Panc1 (cell line): ENCODE data around the gene CYP2S1. TPM values are rescaled to one million over a fixed set of nuclear protein-coding genes. Genes with fewer than 3 reads are reported as not detected.
A peak's percentile ranks its signal among the peaks of the same experiment; 100 is the strongest.

ENCODE experiments used
- ATAC-seq: fragments of 200-7000 bp; cut with Tn5 transposase; 2 replicates; pipeline ENCODE4 v1.9.1; 2020; ENCODE audit warnings: mild to moderate bottlenecking, moderate library complexity
- BruUV-seq: library from RNA; stranded (reverse); fragments of 400-500 nt; replicated peaks from 2 replicates; lab custom pipeline; 2021; lab: Mats Ljungman, UMichigan
- CTCF ChIA-PET: fragments of 300-600 bp; sonication (Branson Sonifier 250); formaldehyde crosslinking; loops from one replicate; lab custom pipeline; 2022; ENCODE audit warnings: antibody characterized with exemption; lab: Charles Lee
- POLR2A ChIA-PET: fragments of 300-600 bp; sonication (Branson Sonifier 250); formaldehyde crosslinking; loops from one replicate; lab custom pipeline; 2022; ENCODE audit warnings: antibody characterized with exemption; lab: Charles Lee
- DNase-seq: peaks from one replicate; pipeline ENCODE4 v3.0.0-alpha.2; 2010; ENCODE audit warnings: low read depth, low spot score
- H3K27ac ChIP-seq: 2 replicates; pipeline ENCODE4 v1.5.1; 2011; ENCODE audit warnings: mild to moderate bottlenecking, low read length, inconsistent platforms
- H3K27me3 ChIP-seq: fragments of 200-500 bp; sonication (Bioruptor generic); 2 replicates; pipeline ENCODE4 v1.6.0; 2014; ENCODE audit warnings: low read length, inconsistent platforms; ENCODE audit not compliant: control insufficient read depth, insufficient read depth
- H3K36me3 ChIP-seq: fragments of 200-500 bp; sonication (Bioruptor generic); 2 replicates; pipeline ENCODE4 v1.5.1; 2014; ENCODE audit warnings: inconsistent platforms, mild to moderate bottlenecking, low read length, moderate library complexity; ENCODE audit not compliant: control insufficient read depth, insufficient read depth
- H3K4me1 ChIP-seq: 2 replicates; pipeline ENCODE4 v1.5.1; 2011; ENCODE audit warnings: inconsistent platforms, mild to moderate bottlenecking, low read length, moderate library complexity; ENCODE audit not compliant: control insufficient read depth, insufficient read depth
- H3K4me3 ChIP-seq, 2 experiments: 2 replicates each; pipeline ENCODE4 v1.5.1; 2011 to 2012; ENCODE audit warnings: low read depth in 2 of 2, low read length in 2 of 2, mild to moderate bottlenecking in 2 of 2, inconsistent platforms in 1 of 2, moderate library complexity in 1 of 2
- H3K9me3 ChIP-seq: fragments of 200-500 bp; sonication (Bioruptor generic); 2 replicates; pipeline ENCODE4 v1.5.1; 2014; ENCODE audit warnings: low read depth, mild to moderate bottlenecking, inconsistent platforms, low read length, moderate library complexity; ENCODE audit not compliant: control insufficient read depth, insufficient read depth
- POLR2AphosphoS5 ChIP-seq: IDR thresholded peaks from 2 replicates; pipeline ENCODE4 v1.6.1; 2012; ENCODE audit warnings: mild to moderate bottlenecking, low read depth, low read length, moderate library complexity
- SIN3A ChIP-seq: IDR thresholded peaks from 2 replicates; pipeline ENCODE4 v1.6.1; 2012; ENCODE audit warnings: low read depth, mild to moderate bottlenecking, low read length, moderate library complexity, borderline replicate concordance; ENCODE audit not compliant: insufficient read depth
- TCF7L2 ChIP-seq: IDR thresholded peaks from 2 replicates; pipeline ENCODE4 v1.6.1; 2011; ENCODE audit warnings: mild to moderate bottlenecking, low read depth, low read length, inconsistent platforms
- in situ Hi-C: cut with HindIII; loops from 2 replicates; pipeline ENCODE4 v1.10.0; 2016; ENCODE audit warnings: low sequenced_read_pairs, low pct_unique_long_range_greater_than_20kb
- intact Hi-C: fragments of 100-400 bp; cut with micrococcal nuclease; formaldehyde crosslinking; loops from one replicate; pipeline ENCODE4 v1.10.0; 2022; ENCODE audit not compliant: unreplicated experiment
- total RNA-seq: library from RNA; stranded (reverse); gene quantifications from one replicate; pipeline ENCODE4 v1.2.1, GENCODE V29; 2021; ENCODE audit not compliant: unreplicated experiment
- TF ChIP-seq, protein P1 (sequence below): fragments of 450-650 bp; IDR thresholded peaks from 2 replicates; pipeline ENCODE4 v1.5.1; 2017; ENCODE audit warnings: mild to moderate bottlenecking
- TF ChIP-seq, protein P2 (sequence below), 2 experiments: IDR thresholded peaks; 2 replicates each; pipeline ENCODE4 v1.6.1; 2011 to 2012; ENCODE audit warnings: low read depth in 2 of 2, control low read depth in 1 of 2, low read length in 1 of 2, mild to moderate bottlenecking in 1 of 2, moderate library complexity in 1 of 2; ENCODE audit not compliant: insufficient read depth in 1 of 2

Gene CYP2S1
- total RNA-seq, 1 experiment from 2014 or later = 8.5 TPM

DNA sequence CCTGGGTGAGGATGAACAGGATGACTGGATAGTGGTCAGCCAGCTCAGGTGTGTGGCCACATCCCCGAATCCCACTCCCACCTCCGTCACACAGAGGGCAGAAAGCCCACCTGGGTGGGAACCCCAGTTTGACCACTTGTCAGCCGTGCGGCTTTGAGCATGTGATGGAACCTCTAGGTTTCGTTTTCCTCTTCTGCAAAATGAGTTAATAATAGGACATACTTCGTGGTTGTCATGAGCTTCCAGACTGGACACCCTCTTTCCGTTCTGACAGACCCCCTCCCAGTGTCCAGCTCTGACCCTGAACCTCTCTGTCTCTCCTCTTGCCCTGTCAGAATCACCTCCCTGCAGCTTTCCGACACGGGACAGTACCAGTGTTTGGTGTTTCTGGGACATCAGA, 27.8 kb downstream of the CYP2S1 start:
- ChIA-PET CTCF (interaction anchor here (1.0 kb wide), 1 partner anchor 17 kb away, joined by 8 read pairs; no protein-coding TSS in a partner anchor), POLR2A (no interaction called here)
- Histone ChIP-seq H3K9me3 (no peaks in the 10 kb centered on the region), H3K4me3 (peak overlapping the region; percentile 56 to 80), H3K27ac (peak overlapping the region; percentile 84), H3K27me3 (no peaks in the 10 kb centered on the region), H3K36me3 (no peaks in the 10 kb centered on the region), H3K4me1 (peaks cover 33% of the 10 kb centered on the region)
- in situ Hi-C loops = no loop called here
- no peak for DNase-seq
- intact Hi-C loops = no loop called here
- no TSS peak for BruUV-seq
- no peak for ATAC-seq
- TF ChIP-seq, protein P1, sequence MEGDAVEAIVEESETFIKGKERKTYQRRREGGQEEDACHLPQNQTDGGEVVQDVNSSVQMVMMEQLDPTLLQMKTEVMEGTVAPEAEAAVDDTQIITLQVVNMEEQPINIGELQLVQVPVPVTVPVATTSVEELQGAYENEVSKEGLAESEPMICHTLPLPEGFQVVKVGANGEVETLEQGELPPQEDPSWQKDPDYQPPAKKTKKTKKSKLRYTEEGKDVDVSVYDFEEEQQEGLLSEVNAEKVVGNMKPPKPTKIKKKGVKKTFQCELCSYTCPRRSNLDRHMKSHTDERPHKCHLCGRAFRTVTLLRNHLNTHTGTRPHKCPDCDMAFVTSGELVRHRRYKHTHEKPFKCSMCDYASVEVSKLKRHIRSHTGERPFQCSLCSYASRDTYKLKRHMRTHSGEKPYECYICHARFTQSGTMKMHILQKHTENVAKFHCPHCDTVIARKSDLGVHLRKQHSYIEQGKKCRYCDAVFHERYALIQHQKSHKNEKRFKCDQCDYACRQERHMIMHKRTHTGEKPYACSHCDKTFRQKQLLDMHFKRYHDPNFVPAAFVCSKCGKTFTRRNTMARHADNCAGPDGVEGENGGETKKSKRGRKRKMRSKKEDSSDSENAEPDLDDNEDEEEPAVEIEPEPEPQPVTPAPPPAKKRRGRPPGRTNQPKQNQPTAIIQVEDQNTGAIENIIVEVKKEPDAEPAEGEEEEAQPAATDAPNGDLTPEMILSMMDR = no peak
- TF ChIP-seq SIN3A = no peak
- TF ChIP-seq, protein P2, sequence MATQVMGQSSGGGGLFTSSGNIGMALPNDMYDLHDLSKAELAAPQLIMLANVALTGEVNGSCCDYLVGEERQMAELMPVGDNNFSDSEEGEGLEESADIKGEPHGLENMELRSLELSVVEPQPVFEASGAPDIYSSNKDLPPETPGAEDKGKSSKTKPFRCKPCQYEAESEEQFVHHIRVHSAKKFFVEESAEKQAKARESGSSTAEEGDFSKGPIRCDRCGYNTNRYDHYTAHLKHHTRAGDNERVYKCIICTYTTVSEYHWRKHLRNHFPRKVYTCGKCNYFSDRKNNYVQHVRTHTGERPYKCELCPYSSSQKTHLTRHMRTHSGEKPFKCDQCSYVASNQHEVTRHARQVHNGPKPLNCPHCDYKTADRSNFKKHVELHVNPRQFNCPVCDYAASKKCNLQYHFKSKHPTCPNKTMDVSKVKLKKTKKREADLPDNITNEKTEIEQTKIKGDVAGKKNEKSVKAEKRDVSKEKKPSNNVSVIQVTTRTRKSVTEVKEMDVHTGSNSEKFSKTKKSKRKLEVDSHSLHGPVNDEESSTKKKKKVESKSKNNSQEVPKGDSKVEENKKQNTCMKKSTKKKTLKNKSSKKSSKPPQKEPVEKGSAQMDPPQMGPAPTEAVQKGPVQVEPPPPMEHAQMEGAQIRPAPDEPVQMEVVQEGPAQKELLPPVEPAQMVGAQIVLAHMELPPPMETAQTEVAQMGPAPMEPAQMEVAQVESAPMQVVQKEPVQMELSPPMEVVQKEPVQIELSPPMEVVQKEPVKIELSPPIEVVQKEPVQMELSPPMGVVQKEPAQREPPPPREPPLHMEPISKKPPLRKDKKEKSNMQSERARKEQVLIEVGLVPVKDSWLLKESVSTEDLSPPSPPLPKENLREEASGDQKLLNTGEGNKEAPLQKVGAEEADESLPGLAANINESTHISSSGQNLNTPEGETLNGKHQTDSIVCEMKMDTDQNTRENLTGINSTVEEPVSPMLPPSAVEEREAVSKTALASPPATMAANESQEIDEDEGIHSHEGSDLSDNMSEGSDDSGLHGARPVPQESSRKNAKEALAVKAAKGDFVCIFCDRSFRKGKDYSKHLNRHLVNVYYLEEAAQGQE (IDR thresholded peaks at IDR 0.05; ENCODE audit: insufficient read depth in 1 of 2, low read depth in 2 of 2, low read length in 1 of 2) = no peak
- no peak for TF ChIP-seq TCF7L2
- TF ChIP-seq POLR2AphosphoS5 = no peak

DNA sequence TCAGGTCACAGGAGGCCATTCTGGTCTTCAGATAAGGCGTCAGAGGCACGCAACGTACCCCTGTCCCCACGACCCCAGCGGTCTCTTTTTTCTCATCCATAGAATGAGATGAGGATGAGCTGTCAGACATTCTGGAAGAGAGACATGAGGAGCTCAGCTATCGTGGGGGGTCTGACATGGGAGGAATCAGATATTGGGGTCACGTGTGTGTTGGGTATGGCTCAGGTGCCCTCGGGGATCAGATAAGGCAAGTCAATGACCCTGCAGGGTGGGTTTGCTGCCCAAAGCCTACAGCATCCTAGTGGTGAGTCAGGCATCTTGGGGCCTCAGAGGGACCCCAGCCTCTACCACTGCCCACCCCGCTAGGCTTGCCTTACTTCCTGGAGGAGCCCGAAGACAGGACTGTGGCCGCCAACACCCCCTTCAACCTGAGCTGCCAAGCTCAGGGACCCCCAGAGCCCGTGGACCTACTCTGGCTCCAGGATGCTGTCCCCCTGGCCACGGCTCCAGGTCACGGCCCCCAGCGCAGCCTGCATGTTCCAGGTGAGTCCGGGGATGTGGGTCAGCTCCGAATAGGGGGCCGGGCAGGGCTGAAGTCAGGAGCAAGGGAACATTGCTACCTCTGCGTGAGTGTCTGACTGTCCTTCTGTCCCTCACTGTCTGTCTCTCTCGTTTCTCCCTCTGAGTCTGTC, 28.6 kb downstream of the CYP2S1 start:
- intact Hi-C loops (no loop called here), in situ Hi-C loops (no loop called here)
- H3K27ac ChIP-seq = peak overlapping the region; percentile 84
- peak overlapping the region; percentile 56 to 80 for H3K4me3 ChIP-seq
- ChIA-PET POLR2A (interaction anchor here (0.6 kb wide), 1 partner anchor 17 kb away, joined by 3 read pairs; no protein-coding TSS in a partner anchor), CTCF (interaction anchor here (1.0 kb wide), 1 partner anchor 17 kb away, joined by 8 read pairs; no protein-coding TSS in a partner anchor)
- no peaks in the 10 kb centered on the region for H3K27me3 ChIP-seq
- no peak for ATAC-seq
- no peak for TF ChIP-seq POLR2AphosphoS5
- no peak for DNase-seq
- H3K36me3 ChIP-seq = no peaks in the 10 kb centered on the region
- H3K4me1 ChIP-seq = peaks cover 33% of the 10 kb centered on the region
- BruUV-seq = no TSS peak
- H3K9me3 ChIP-seq = no peaks in the 10 kb centered on the region

DNA sequence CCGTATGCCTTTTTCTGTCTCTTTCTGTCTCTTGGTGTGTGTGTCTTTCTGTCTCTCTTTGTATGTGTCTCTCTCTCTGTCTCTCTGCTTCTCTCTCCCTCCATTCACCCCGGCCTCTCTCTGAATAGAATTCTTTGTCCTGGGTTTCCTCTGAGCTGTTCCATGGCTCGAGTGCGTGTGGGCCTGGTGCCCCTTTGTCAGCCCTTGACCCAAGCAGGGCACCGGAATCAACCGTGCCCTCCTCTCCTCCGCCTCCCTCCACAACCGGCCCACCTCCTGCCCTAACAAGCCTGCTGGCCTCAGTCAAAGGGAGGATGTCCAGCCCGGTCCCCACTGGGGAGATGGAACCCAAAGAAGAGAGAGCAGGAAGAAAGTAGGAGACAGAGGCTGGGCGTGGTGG, 29.2 kb downstream of the CYP2S1 start:
- peaks cover 35% of the 10 kb centered on the region for H3K4me1 ChIP-seq
- no peak for TF ChIP-seq SIN3A
- TF ChIP-seq POLR2AphosphoS5 = no peak
- TF ChIP-seq, protein P1 = no peak
- ATAC-seq (no peak), DNase-seq (no peak)
- POLR2A ChIA-PET = no interaction called here
- in situ Hi-C loops = no loop called here
- no TSS peak for BruUV-seq
- no peaks in the 10 kb centered on the region for H3K9me3 ChIP-seq
- peak overlapping the region; percentile 84 for H3K27ac ChIP-seq
- H3K4me3 ChIP-seq = peak overlapping the region; percentile 56 to 80
- intact Hi-C loops = no loop called here
- H3K36me3 ChIP-seq = no peaks in the 10 kb centered on the region; the same call in 1 of the 2 replicates
- no peaks in the 10 kb centered on the region for H3K27me3 ChIP-seq
- CTCF ChIA-PET = no interaction called here
